DOHH2 (cell line): Measurements from ENCODE around the gene AP5Z1.

Source experiments
- H3F3A ChIP-seq: fragments of 200-600 bp; sonication (generic), shearing (Covaris generic); 2 replicates; pipeline ENCODE4 v1.6.0; 2016; ENCODE audit warnings: antibody characterized with exemption, mild to moderate bottlenecking; ENCODE audit not compliant: control insufficient read depth, insufficient read depth
- H3K27ac ChIP-seq: fragments of 200-600 bp; sonication (generic); 2 replicates; pipeline ENCODE4 v1.5.1; 2014; ENCODE audit warnings: low read depth, mild to moderate bottlenecking, low read length, moderate library complexity
- H3K27me3 ChIP-seq: fragments of 200-600 bp; sonication (generic); 2 replicates; pipeline ENCODE4 v1.6.1; 2014; ENCODE audit warnings: mild to moderate bottlenecking, low read length, mixed read lengths; ENCODE audit not compliant: control insufficient read depth
- H3K36me3 ChIP-seq: fragments of 200-600 bp; sonication (generic); 2 replicates; pipeline ENCODE4 v1.6.1; 2014; ENCODE audit warnings: mild to moderate bottlenecking, low read length, moderate library complexity, mixed read lengths; ENCODE audit not compliant: control insufficient read depth
- H3K4me1 ChIP-seq: fragments of 200-600 bp; sonication (generic); 2 replicates; pipeline ENCODE4 v1.6.1; 2014; ENCODE audit warnings: mild to moderate bottlenecking, low read length, mixed read lengths; ENCODE audit not compliant: control insufficient read depth
- H3K4me2 ChIP-seq: fragments of 200-600 bp; sonication (generic); 2 replicates; pipeline ENCODE4 v1.6.0; 2014; ENCODE audit warnings: mild to moderate bottlenecking, low read length, moderate library complexity
- H3K4me3 ChIP-seq: fragments of 200-600 bp; sonication (generic); 2 replicates; pipeline ENCODE4 v1.5.1; 2014; ENCODE audit warnings: mild to moderate bottlenecking, low read length, mixed read lengths
- H3K79me2 ChIP-seq: fragments of 200-600 bp; sonication (generic); 2 replicates; pipeline ENCODE4 v1.6.1; 2014; ENCODE audit warnings: mild to moderate bottlenecking, low read length, mixed read lengths; ENCODE audit not compliant: control insufficient read depth
- H3K9me2 ChIP-seq: fragments of 200-600 bp; sonication (generic); replicated peaks from 2 replicates; pipeline ENCODE4 v1.6.1; 2014; ENCODE audit warnings: mild to moderate bottlenecking, low read length, mixed read lengths; ENCODE audit not compliant: control insufficient read depth
- H3K9me3 ChIP-seq: fragments of 200-600 bp; sonication (generic); 2 replicates; pipeline ENCODE4 v1.6.1; 2014; ENCODE audit warnings: antibody characterized with exemption, low read length, mixed read lengths; ENCODE audit not compliant: control insufficient read depth, insufficient read depth
- H4K20me1 ChIP-seq: fragments of 200-600 bp; sonication (generic); 2 replicates; pipeline ENCODE4 v1.6.0; 2014; ENCODE audit warnings: low read depth, mild to moderate bottlenecking, antibody characterized with exemption, low read length, moderate library complexity; ENCODE audit not compliant: control insufficient read depth, insufficient read depth
- CTCF ChIP-seq: fragments of 200-600 bp; sonication (generic); IDR thresholded peaks from one replicate; pipeline ENCODE4 v1.5.1; 2014; ENCODE audit warnings: antibody characterized with exemption, mild to moderate bottlenecking, low read depth, low read length; ENCODE audit not compliant: poor library complexity, severe bottlenecking
- EZH2phosphoT487 ChIP-seq: fragments of 200-600 bp; sonication (generic); IDR thresholded peaks from 2 replicates; pipeline ENCODE4 v1.6.1; 2017; ENCODE audit warnings: borderline replicate concordance, mild to moderate bottlenecking, antibody characterized with exemption, low read length, moderate library complexity, mixed read lengths

AP5Z1 gene

GRCh38 chr7:4769761-4770160 lies 5.7 kb upstream of the AP5Z1 start:
- H3K4me1 ChIP-seq: peaks cover 7% of the 10 kb centered on the region
- no peaks in the 10 kb centered on the region for H3K9me3 ChIP-seq
- H3K36me3 ChIP-seq: peaks cover 9% of the 10 kb centered on the region
- H3K27me3 ChIP-seq: no peaks in the 10 kb centered on the region
- no peak overlapping the region for H3K4me2 ChIP-seq
- peaks cover 3% of the 10 kb centered on the region; the same call in 1 of the 2 replicates for H3K79me2 ChIP-seq
- peaks cover 8% of the 10 kb centered on the region for H3F3A ChIP-seq
- peaks cover 4% of the 10 kb centered on the region; the same call in 1 of the 2 replicates for H4K20me1 ChIP-seq
- no peak overlapping the region for H3K4me3 ChIP-seq
- no peaks in the 10 kb centered on the region for H3K9me2 ChIP-seq
- TF ChIP-seq CTCF (no peak), EZH2phosphoT487 (no peak)
- no peak overlapping the region for H3K27ac ChIP-seq

- Histone ChIP-seq H4K20me1 (peaks cover 4% of the 10 kb centered on the region; the same call in 1 of the 2 replicates), H3K9me2 (no peaks in the 10 kb centered on the region), H3K4me3 (no peak overlapping the region), H3K27me3 (no peaks in the 10 kb centered on the region), H3F3A (peaks cover 8% of the 10 kb centered on the region), H3K9me3 (no peaks in the 10 kb centered on the region), H3K27ac (no peak overlapping the region), H3K79me2 (peaks cover 12% of the 10 kb centered on the region), H3K36me3 (peaks cover 9% of the 10 kb centered on the region), H3K4me1 (peaks cover 8% of the 10 kb centered on the region), H3K4me2 (no peak overlapping the region)
- TF ChIP-seq EZH2phosphoT487: no peak
- TF ChIP-seq CTCF: no peak
These were observed 4.5 kb upstream of the AP5Z1 start for GRCh38 chr7:4770886-4771285.

- no peaks in the 10 kb centered on the region for H3K9me3 ChIP-seq
- no peaks in the 10 kb centered on the region for H3K9me2 ChIP-seq
- no peak overlapping the region for H3K4me3 ChIP-seq
- H3K27me3 ChIP-seq: no peaks in the 10 kb centered on the region
- no peak for TF ChIP-seq EZH2phosphoT487
- TF ChIP-seq CTCF: no peak
- peaks cover 8% of the 10 kb centered on the region for H3F3A ChIP-seq
- H3K4me1 ChIP-seq: peaks cover 16% of the 10 kb centered on the region
- H3K4me2 ChIP-seq: no peak overlapping the region
- peaks cover 6% of the 10 kb centered on the region; the same call in 1 of the 2 replicates for H4K20me1 ChIP-seq
- H3K27ac ChIP-seq: no peak overlapping the region
- H3K79me2 ChIP-seq: peaks cover 21% of the 10 kb centered on the region
- H3K36me3 ChIP-seq: peaks cover 11% of the 10 kb centered on the region
These were observed 3.7 kb upstream of the AP5Z1 start for GRCh38 chr7:4771737-4772136.
